Stimulated activated CD8-positive, alpha-beta memory T cell treated with anti-CD3 and anti-CD28 coated beads, Interleukin-7, amount 100 ng/mL, for 48 hours (primary cell): Measurements from ENCODE around the gene S100A1.
"Not testable (repeated sequence)": the region's sequence is repeated elsewhere in the genome, so short reads cannot be mapped to it uniquely, and the experiment has no call there.

ENCODE experiments used
- DNase-seq, 2 donors: peaks; one replicate each; pipeline ENCODE4 v3.0.0-alpha.2; 2020; ENCODE audit warnings: low read depth in 1 of 2; ENCODE audit errors: extremely low read depth in 1 of 2

Gene S100A1

DNA sequence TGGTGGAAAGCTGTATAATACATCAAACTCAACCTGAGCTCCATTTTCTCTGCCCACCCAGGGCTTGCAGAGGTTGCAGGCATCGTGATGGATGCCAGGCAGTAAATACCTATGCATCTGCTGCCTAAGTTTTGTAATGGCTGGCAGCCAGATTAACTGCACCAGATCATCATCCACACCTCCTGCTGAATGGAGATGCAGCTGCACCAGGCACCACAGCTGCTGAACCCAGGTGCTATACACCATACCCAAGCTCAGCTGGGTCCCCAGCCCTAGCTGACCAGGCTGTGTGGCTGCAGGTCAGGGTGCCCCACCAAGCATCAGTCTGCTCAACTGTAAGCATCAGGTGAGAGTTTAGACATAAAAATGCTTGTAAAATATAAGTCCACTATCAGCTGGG lies 23.5 kb downstream of the S100A1 start:
- DNase-seq, result no peak

GRCh38 chr1:153652805-153653500 lies 24.7 kb downstream of the S100A1 start:
- no peak for DNase-seq

- no peak for DNase-seq
Observed at GRCh38 chr1:153655333-153655732, 27.1 kb downstream of the S100A1 start.

DNA sequence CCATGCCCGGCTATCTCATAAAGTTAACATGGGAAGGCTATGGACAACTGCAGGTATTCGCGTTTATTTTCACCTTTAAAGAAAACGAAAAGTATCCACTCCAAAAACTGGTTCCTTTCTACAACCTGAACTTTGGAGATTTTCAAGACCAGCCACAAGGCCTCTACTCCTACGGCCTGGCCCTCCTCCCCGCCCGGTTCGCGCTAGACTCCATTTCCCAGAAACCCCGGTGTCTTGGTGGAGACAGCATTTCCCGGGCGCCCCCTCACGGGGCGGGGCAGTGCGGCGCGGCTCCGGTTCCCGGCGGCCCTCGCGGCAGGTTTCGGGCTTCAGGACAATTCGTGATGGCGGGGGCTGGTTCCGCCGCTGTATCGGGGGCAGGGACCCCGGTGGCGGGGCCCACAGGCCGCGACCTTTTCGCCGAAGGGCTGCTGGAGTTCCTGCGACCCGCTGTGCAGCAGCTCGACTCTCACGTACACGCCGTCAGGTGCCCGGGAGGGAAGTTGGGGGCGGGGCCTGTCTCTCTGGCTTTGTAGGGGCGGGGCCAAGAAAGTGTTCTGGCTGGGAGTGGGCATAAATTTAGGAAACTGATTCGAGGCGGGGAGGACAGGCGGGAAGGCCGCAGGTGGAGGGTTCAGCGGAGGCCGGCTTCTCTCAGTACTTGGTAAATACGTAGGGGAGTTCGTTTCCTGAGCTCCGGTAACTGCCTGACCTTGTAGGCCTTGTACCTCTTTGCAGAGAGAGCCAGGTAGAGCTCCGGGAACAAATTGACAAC lies 30.4 kb downstream of the S100A1 start, which contains the start of gene SNAPIN:
Gene SNAPIN, plus strand, starts transcription at position 304 of the 775 bp plus-strand sequence. Its CDS starts 41 bp downstream, at position 345.
- DNase-seq, result peak; percentile 83 to 88

- DNase-seq, result no peak
Observed at GRCh38 chr1:153659175-153659534, 30.9 kb downstream of the S100A1 start.

- no peak for DNase-seq
Observed at GRCh38 chr1:153659656-153660055, 31.4 kb downstream of the S100A1 start.

- DNase-seq, result no peak
Observed at GRCh38 chr1:153661111-153661708, 33.0 kb downstream of the S100A1 start.

DNA sequence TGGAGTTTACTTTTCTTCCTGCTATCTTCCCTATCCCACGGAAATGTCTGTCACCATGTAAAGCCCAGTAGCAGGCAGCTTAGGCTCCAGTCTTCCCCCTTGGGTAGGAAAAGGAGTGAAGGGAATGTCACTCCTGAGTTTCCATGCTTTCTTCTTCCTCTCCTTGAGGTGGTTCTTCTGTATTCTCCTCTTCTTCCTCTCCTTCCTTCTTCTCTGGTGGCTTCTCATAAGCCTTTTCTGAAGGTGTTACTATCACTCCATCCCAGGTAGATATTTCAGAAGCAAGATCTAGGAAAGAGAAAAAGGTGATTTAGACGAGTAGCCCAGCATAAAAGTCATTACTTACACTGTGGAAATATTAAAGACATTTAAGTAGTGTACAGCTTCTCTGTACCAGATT lies 34.0 kb downstream of the S100A1 start:
- no peak for DNase-seq

DNA sequence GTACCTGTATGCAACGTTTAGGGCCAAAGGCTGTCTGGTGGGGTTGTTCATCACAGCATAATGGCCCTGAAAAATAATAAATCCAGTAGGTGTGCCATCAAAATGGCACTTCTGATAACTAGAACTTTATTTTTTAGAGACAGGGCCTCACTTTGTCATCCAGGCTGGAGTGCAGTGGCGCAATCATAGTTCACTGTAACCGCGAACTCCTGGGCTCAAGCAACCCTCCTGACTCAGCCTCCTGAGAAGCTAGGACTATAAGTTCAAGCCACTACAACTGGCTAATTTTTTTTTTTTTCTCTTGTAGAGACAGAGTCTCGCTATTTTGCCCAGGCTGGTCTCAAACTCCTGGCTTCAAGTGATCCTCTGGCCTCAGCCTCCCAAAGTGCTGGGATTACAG lies 35.0 kb downstream of the S100A1 start:
- no peak for DNase-seq

GRCh38 chr1:153667439-153667838 lies 39.2 kb downstream of the S100A1 start:
- no peak for DNase-seq

DNA sequence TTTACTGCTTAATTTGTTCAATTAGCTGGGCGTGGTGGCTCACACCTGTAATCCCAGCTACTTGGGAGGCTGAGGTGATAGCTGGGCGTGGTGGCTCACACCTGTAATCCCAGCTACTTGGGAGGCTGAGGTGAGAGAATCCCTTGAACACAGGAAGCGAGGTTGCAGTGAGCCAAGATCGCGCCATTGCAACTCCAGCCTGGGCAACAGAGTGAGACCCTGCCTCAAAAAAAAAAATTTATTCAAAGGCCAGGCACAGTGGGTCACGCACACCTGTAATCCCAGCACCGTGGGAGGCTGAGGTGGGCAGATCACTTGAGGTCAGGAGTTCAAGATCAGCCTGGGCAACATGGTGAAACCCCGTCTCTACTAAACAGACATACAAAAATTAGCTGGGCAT lies 40.4 kb downstream of the S100A1 start:
- not testable (repeated sequence) for DNase-seq

DNA sequence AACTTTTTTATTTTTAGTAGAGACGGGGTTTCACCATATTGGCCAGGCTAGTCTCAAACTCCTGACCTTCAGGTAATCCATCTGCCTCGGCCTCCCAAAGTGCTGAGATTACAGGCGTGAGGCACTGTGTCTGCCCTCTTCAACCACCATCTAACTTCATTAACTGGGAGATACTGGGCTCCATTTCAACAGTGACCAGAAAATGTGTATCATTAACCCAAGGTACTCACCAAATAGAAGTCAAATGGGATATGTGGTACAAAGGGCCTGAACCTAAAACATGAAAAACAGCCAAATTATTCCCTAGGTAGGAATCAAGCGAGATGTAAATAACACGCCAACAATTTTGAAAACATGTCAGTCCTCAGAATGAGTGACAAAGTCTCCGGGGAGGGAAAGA lies 41.4 kb downstream of the S100A1 start:
- no peak for DNase-seq

DNA sequence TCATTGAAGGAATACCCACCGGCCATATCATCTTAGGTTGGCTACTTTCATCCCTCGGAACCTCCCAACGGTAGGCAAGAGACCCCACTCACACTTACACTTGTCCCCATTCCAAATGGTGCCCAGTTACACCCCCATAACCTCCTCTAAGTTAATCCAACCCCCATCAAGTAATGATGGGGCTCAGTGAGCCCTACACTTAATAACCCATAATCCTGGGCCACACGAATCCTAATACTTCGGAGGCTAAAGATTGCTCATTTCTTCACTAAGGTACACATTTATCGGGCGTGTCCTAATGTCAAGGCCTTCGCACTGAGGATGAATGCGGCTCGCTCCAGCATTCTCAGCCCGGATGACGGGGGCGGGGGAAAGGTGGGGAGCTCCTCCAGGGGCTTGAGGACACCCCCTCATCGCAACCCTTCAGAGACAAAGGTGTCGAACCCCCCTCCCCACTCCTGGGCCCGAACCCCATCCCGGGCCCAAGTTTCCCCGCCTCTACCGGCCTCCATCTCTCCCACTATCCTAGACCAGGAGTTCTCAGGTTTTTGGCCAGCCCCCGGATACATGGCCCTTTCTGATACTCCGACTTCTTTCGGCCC lies 42.1 kb downstream of the S100A1 start:
- no peak for DNase-seq

- peak; percentile 87 to 96 for DNase-seq
Observed at GRCh38 chr1:153670859-153671627, 42.8 kb downstream of the S100A1 start, which contains the start of gene ILF2. ILF2 (minus strand) TSS chr1:153670993; CDS start chr1:153670922, 71 bp downstream.

DNA sequence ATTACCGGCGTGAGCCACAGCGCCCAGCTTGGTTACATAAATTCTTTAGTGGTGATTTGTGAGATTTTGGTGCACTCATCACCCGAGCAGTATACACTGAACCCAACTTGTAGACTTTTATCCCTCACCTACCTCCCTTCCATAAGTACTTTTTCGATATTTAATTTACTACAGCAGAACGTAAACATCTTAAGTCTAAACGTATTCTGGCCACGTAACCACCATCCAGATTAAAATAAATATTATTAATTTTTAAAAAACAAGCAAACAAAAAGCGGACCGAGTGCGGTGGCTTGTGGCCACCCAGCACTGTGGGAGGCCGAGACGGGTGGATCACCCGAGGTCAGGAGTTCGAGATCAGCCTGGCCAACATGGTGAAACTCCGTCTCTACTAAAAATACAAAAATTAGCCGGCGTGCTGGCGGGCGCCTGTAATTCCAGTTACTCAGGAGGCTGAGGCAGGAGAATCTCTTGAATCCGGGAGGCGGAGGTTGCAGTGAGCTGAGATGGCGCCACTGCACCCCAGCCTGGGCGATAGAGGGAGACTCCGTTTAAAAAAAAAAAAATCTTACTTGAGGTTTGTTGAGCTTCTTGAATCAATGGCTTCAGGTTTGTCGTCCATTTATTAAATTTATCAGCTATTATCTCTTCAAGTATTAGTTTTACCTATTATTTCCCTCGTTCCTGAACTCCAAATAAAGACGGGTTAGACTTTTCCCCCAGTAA lies 43.6 kb downstream of the S100A1 start:
- peak; percentile 26 to 39 for DNase-seq

- no peak for DNase-seq
Observed at GRCh38 chr1:153673511-153673910, 45.3 kb downstream of the S100A1 start.

DNA sequence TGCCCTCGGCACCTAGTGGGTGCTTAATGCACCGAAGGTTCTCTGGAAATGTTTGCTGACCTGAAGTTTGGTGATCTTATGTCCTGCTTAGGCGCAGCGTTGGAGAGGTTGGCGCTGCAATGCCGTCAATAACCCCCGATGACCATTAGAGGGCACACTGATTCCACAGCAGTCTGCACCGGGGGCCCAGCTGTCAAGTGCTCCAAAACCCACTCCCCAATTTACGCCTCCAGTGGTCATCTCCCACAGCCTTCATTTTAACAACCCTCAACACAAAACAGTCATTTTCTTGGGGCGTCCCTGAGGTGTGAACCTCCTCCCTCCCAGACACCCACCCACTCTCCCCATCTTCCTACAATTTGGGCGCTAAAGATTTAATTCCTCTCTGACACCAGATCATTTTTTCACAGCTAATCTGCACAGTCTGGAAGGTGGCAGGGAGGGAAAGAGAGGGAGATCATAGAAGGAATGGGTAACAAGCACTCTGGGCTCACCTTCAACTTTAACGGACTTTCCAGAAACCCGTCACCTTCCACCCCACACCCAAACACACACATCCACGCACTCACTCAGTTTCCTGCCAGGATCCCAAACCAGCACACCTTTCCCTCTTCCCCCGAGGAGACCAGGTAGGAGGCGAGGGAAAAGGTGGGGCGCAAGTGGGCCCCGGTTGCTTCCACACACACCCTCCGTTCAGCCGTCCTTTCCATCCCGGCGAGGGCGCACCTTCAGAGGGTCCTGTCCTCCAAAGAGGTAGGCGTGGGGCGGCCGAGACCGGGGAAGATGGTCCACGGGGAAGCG lies 49.7 kb downstream of the S100A1 start:
- peak in 1 of 2 donors; percentile 20 for DNase-seq

GRCh38 chr1:153678519-153679336 lies 50.5 kb downstream of the S100A1 start, which contains the start of gene NPR1:
NPR1 (plus strand) TSS chr1:153678688; CDS start chr1:153679109, 421 bp downstream.
- DNase-seq, result no peak
